ENCODE results near the gene RBBP5.

The RBBP5 gene

DNA sequence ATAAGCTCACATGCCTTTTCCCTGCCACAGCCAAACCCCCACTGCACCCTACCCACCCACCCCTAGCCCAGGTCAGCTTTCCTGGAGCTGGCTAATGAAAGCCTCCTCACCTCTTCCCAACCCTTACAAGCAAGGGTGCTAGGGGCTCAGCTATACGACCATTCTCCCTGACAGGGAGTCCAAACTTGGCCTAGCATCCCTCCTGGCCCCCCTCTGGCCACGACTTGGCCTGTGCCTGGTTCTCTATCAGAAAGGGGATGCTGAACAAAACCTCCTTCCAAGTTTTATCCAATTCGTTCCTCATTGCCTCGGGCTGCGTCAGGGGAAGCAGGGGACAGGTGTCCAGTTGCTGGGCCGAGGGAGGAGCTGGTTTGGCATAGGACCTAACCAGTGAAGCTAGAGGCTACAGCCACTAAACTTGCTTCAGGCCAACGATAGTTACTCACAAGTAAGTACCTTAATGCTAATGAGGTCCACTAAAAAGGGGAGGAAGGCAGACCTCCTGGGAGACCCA lies 46.1 kb downstream of the RBBP5 start:
- DNase-seq (ENCODE audit: low read depth in 1 of 2, low spot score in 1 of 2) = no peak

DNA sequence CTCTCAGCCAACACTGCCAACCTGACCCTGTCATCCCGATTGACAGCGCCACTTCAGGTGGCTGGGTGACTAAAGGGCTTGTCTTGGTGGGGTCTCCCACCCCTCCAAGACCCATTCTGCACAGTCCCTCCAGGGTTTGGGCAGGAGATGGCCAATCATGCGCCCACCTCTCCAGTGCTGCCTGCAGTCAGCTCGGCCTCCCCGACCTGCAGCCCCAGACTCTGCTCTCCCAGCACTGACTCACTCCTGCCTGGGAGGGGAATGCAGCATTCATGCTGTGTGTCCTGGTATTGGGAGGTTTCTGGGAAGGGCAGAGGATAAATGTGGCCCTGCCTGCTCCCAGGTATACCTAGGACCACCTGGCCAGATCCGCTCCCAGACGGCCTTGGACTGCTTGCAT lies 47.3 kb downstream of the RBBP5 start:
- DNase-seq (ENCODE audit: low read depth in 1 of 2, low spot score in 1 of 2) = no peak

DNA sequence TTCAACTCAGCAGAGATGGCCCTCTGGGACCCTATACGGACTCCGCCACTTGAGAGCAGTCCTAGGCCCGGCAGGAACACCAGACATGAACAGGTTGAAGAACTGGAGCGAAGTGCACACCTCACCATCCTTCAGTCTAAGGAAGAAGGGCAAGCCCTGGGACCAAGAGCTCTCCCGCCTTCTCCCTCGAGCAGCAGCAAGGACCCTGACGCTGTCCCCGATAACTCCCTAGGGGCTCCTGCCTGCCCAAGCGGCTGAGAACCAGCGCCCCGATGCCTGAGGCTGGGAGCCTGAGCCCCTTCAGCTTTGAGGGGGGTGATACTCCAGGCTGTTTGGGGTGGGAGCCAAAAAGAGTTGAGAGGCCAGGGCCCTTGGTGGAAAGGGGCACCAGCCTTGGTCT lies 47.7 kb downstream of the RBBP5 start:
- DNase-seq (ENCODE audit: low read depth in 1 of 2, low spot score in 1 of 2) = no peak

DNA sequence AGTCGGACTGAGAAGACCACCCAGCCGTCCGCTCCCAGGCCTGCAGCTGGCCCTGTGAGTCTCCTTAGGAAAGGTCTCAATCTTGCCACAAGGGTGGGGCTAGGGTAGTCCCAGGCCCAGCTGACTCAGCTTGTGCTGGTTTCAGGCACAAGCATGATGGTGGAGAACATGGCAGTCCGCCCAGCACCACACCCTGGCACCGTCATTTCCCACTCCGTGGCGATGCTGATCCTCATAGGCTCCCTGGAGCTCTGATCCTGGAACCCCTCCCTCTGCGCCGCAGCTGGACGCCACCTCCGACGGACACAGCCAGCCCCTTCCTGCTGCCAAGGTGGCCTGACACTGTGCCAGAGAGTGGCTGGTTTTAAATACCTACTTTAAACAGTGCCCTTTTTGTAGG lies 48.3 kb downstream of the RBBP5 start:
- DNase-seq (ENCODE audit: low read depth in 1 of 2, low spot score in 1 of 2) = no peak

DNA sequence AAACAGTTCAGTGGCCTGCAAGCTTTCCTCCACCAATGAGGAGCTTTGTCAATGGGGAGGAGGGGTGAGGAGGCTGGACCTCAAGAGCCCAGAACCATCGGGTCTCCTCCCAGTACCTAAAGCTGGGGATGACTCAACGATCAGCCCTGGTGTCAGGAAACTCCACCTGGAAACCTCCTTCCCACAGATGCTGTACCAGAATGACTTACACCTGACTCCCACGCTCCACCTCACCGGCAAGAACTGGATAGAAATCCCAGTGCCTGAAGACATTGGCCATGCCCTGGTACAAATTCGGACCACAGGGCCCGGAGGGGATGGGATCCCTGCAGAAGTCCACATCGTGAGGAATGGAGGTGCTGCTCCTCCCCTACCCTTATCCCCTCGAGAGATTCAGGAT lies 48.9 kb downstream of the RBBP5 start:
- no peak for DNase-seq (ENCODE audit: low read depth in 1 of 2, low spot score in 1 of 2)

DNA sequence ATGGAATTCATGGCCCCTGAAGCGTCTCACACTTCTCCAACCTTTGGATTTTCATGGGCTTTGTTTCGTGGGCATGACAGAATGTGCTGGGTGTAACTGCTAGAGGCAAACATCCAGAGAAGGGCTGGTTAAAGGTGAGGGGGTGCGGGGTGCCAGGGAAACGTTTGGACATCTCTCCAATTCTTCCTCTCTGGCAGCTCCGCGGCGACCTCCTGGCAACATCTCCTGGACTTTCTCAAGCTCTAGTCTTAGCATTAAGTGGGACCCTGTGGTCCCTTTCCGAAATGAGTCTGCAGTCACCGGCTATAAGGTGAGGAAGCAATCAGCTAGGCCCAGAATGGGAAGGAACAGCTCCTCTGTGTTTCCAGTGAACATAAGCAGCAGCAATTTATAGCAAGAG lies 49.5 kb downstream of the RBBP5 start:
- no peak for DNase-seq (ENCODE audit: low read depth in 1 of 2, low spot score in 1 of 2)

DNA sequence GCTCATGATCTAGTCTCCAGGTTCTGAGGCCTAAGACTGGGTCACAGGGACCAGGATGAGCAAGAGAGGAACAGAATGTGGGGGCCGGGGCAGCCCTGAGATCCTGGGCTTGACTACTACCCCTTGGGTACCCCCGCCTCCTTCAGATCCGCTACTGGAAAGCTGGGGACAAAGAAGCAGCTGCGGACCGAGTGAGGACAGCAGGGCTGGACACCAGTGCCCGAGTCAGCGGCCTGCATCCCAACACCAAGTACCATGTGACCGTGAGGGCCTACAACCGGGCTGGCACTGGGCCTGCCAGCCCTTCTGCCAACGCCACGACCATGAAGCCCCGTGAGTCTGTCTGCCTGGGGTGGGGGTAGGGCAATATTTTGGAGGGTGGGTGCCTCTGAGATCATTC lies 50.0 kb downstream of the RBBP5 start:
- no peak for DNase-seq (ENCODE audit: low read depth in 1 of 2, low spot score in 1 of 2)

DNA sequence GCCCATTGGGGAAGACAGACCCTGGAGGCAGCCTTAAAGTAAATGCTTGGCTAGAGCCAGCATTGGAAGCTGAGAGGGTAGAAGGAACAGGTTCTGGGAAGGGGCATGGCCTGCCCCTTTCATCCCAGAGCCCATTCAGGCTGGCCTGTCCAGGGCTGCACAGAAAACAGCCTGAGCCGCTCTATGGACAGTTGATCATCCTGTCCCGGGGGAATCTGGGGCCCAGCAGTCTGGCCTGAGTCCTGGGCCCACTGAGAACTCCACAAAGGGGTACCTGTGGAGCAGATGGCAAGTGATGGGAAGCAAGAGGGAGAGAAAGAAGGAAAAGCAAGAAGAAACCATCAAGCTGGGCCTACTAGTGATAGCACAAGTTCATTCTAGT lies 50.8 kb downstream of the RBBP5 start:
- no peak for DNase-seq (ENCODE audit: low read depth in 1 of 2, low spot score in 1 of 2)

DNA sequence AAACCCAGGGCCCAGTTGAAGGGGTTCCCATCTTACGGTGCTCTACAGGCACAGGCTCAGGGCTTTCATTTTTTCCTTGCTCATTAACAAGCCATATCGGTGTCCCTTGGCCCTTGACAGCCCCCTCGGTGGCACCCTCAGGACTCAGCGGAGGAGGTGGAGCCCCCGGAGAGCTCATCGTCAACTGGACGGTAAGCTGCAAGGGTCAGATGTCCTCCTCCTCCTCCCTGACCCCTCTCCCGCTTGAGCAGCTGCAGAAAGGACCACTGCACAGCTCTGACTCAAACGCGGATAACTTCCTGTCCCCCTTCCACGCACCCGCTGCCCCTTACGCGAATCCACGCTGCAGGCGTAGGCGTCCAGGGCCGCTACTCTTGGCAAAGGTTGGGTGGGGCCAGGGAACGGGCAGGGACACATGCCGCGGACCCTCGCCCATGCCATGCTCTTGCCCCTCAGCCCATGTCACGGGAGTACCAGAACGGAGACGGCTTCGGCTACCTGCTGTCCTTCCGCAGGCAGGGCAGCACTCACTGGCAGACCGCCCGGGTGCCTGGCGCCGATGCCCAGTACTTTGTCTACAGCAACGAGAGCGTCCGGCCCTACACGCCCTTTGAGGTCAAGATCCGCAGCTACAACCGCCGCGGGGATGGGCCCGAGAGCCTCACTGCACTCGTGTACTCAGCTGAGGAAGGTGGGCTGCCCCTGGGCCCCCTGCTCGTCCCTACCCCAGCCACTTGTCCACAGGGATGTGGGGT lies 52.2 kb downstream of the RBBP5 start:
- no peak for DNase-seq (ENCODE audit: low read depth in 1 of 2, low spot score in 1 of 2)

DNA sequence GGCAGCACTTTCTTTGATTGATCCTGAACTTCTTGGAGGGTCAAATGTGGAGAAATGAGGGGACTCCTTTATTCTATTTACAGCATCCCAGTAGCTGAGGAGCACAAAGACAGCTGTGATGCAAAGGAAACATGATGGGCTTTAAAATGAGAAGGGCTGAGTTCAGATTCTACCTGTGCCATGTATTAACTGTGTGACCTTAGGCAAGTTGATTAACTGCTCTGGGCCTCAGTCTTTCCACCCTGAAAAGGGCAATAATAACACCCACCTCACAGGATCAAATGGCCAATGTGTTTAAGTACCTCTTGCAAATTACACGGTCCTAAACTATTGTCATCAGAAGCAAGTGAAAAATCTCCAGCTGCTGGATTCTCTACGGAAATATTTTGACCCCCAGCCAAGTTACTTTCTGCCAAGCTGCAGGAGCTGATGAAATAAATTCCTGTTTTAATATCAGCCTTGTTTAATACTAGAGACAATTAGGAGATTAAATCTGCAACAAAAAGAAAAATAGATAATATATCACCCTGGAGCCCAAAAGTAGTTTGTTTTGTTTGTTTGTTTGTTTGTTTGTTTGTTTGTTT lies 53.2 kb downstream of the RBBP5 start:
- DNase-seq (ENCODE audit: low read depth in 1 of 2, low spot score in 1 of 2) = no peak

DNA sequence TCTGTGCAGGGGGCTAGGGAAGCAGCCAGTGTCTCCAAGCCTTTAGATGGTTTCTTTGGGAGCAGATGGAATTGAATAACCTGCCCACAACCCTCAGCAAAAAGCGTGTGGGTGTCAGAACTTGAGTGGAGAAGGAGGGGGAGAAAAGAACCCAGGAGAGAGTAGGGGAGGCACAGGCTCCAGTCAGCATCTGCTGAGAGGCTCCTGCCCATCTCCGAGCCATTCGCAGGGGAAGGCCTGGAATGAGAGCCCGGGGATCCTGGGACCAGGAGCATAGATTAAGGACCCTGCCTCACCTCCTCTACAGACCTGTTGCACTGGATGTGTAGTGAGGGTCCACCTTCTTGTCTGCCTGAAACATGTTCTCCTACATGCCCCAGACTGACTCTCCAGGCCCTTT lies 53.8 kb downstream of the RBBP5 start:
- no peak for DNase-seq (ENCODE audit: low read depth in 1 of 2, low spot score in 1 of 2)

DNA sequence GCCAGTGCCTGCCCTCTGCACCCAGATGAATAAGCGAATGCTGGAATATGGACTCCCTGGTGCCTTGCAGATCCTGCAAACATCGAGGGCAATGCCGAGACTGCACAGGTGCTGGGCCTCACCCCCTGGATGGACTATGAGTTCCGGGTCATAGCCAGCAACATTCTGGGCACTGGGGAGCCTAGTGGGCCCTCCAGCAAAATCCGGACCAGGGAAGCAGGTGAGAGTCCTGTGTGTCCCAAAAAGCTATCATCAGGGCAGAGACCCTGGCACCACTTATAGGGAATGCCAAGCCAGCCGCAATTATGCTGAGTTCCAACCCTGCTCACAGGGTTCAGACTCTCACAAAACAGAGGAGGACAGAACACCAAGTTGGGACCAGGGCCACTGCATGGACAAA lies 54.7 kb downstream of the RBBP5 start:
- DNase-seq (ENCODE audit: low read depth in 1 of 2, low spot score in 1 of 2) = no peak

DNA sequence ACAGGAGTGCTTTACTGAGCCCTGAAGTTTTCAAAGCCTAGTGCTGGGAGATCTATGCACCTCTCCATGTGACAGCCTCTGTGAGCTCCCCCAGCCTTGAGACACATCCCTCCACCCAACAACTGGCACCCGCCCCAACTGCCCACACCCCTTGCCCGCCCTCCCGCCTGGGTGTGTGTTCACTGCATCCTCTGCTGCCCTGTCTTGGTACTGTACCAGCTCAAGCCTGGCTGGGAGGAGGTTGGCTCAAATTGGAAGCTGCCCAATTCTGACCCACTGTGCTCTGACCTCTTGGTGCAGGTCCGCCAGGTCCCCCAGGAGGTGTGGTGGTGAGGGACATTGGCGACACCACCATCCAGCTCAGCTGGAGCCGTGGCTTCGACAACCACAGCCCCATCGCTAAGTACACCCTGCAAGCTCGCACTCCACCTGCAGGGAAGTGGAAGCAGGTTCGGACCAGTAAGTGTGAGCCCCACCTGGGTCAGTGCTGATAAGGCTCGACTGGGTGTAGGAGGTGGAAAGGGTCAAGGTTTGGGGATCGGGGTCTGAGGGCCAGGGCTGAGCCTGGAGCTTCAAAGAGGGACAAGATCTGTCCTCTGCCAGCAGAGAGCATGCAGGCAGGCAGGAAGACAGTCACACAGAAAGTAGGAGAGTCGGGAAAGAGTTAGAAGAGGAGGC lies 55.5 kb downstream of the RBBP5 start:
- no peak for DNase-seq (ENCODE audit: low read depth in 1 of 2, low spot score in 1 of 2)

DNA sequence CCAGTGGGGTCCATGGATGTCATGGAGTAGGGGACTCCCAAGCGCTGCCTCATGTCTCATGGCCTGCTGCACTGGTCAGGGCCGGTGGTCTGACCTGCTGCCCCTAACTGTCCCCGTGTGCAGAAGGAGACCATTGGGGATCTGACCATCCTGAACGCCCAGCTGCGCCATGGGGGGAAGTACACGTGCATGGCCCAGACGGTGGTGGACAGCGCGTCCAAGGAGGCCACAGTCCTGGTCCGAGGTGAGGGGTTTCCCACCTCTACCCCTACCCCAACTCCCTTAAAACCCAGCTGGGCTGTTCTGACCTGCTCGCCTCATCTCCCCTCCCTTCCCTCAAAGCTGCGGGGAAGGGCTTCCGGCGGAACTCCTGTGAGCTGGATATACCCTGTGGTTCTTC lies 56.1 kb downstream of the RBBP5 start:
- no peak for DNase-seq (ENCODE audit: low read depth in 1 of 2, low spot score in 1 of 2)

DNA sequence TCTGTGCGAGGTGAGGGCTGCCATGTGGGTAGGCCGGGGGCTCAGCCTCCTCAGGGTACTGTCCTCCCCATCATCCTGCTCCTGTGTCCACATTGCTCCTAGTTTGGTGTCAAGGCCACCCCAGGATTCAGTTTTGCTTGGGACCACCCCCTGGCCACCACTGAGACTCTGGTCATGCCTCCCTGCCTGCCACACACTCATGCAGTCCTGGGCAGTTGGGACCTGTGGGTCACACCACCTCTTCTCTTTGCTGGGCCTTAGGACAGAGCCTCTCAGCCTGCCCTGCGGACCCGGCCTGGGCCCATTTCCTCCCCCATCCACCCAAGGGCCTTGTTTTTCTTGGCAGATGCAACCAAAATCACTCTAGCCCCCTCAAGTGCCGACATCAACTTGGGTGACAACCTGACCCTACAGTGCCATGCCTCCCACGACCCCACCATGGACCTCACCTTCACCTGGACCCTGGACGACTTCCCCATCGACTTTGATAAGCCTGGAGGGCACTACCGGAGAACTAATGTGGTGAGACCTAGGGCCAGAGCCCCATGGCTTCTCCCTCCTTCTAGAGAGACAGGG lies 56.9 kb downstream of the RBBP5 start:
- DNase-seq (ENCODE audit: low read depth in 1 of 2, low spot score in 1 of 2) = no peak

DNA sequence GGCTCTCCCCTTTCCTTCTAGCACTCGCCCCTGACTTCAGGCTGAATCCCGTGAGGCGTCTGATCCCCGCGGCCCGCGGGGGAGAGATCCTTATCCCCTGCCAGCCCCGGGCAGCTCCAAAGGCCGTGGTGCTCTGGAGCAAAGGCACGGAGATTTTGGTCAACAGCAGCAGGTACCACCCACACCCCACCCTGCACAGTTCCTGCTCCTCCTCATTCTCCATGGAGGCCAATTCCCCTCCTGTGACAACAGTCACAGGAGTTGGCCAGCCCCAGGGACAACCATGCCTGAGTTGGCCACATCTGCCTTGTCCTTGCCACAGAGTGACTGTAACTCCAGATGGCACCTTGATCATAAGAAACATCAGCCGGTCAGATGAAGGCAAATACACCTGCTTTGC lies 57.5 kb downstream of the RBBP5 start:
- no peak for DNase-seq (ENCODE audit: low read depth in 1 of 2, low spot score in 1 of 2)

DNA sequence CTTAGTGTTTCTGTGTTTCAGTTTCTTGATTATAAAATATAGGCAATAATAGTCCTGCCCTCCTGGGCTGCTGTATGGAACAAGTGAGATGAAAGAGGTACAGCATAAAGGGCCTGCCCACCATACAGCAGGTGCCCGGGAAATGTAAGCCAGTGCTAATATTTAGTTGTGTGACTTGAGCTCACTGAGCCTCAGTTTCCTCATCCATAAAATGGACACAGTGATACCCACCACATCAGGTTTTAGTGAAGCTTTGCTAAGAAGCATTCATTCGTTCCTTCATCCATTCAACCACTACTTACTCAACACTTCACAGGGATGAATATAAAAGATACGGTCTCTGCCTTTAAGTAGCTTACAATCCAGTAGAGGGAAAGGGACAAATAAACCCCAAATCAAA lies 58.9 kb downstream of the RBBP5 start:
- DNase-seq (ENCODE audit: low read depth in 1 of 2, low spot score in 1 of 2) = no peak

DNA sequence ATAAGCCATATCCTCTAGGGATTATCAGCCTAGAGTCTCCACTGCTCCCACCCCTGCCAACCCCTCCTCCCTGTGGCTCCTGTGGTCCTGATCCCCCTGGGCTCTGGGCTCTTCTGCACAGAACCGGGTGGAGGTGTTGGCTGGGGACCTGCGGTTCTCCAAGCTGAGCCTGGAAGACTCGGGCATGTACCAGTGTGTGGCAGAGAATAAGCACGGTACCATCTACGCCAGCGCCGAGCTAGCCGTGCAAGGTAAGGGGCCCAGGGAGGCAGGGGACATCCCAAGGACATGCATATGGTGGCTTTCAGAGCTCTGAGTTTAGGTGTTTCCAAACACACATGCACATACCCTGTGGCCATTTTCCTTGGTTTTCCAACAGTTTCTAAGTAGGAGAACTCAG lies 59.5 kb downstream of the RBBP5 start:
- no peak for DNase-seq (ENCODE audit: low read depth in 1 of 2, low spot score in 1 of 2)

DNA sequence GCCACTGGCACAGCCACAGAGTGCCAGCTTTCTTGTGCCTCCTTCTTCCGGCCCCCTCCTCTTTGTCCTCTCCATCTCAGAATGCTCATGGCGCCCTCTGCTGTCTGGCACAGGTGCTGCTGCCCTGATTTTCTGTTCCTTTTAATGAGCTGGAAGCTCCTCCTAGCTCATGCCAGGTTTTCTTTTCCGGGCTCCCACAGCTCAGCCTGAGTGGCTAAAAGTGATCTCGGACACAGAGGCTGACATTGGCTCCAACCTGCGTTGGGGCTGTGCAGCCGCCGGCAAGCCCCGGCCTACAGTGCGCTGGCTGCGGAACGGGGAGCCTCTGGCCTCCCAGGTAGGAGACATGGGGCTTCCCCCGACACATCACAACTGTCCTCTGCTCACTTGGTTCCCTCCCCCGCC lies 60.1 kb downstream of the RBBP5 start:
- peak; percentile 32 to 44 for DNase-seq (ENCODE audit: low read depth in 1 of 2, low spot score in 1 of 2)

DNA sequence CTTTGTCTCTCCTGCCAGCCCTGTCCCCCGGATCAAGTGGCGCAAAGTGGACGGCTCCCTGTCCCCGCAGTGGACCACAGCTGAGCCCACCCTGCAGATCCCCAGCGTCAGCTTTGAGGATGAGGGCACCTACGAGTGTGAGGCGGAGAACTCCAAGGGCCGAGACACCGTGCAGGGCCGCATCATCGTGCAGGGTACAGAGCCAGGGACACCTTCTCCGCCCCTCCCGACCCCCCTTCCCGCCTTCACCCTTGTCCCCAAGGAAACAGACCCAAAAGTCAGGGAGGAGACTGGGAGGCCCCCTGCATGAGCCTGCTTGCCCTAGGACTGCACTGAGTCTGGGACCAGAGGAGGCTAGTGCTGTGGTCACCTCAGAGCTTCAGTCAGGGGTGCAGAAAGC lies 60.6 kb downstream of the RBBP5 start:
- no peak for DNase-seq (ENCODE audit: low read depth in 1 of 2, low spot score in 1 of 2)

DNA sequence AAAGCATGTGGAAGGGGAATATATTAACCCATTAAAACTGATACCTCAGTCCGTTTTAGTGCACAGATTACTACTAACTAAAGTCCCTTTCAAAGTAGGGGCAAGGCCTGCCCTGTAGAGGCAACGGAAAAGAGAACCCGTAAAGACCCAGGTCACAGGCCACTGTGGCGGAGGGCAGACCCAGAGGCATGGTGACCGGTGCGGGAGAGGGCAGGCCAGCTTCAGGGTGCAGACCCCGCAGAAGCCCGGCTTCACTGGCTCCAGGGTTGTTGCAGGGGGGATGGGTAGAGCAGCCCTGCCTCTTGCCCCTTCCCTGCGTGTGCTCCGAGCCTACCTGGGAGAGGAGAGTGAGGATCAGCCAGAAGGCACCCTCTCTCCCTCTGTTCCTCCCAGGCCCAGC lies 61.0 kb downstream of the RBBP5 start:
- no peak for DNase-seq (ENCODE audit: low read depth in 1 of 2, low spot score in 1 of 2)

DNA sequence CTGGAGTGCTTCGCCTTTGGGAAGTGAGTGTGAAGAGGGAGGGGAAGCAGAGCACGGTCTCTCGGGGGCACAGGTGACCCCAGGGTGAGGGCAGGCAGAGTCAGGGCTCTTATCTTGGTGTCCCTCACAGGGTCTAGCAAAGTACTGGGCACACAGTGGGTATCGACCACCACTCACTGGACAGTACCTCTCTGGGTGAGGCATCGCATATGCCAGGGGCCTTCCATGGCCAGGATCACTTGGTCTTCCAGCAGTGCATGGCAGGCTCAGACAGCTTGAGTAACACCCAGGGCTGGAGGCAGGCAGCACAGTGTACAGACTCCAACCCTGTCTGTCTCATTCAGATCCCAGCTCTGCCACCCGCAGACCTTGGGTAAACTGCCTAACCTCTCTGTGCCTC lies 62.1 kb downstream of the RBBP5 start:
- DNase-seq (ENCODE audit: low read depth in 1 of 2, low spot score in 1 of 2) = no peak

Data from activated T-helper 1 cell treated with anti-CD3 and anti-CD28 coated beads, Interleukin-2, amount 50 U/mL, for 16 hours (primary cell).